Inflammatory macrophage (primary cell): ENCODE results near the gene OR2D3.
"Not testable (repeated sequence)": the region's sequence is repeated elsewhere in the genome, so short reads cannot be mapped to it uniquely, and the experiment has no call there.

Source experiments
- DNase-seq, 2 donors: peaks; one replicate each; pipeline ENCODE4 v3.0.0-alpha.2; 2020 to 2022
- total RNA-seq, 18 experiments: gene quantifications; one replicate each; lab custom pipeline; 2026; ENCODE audit warnings: mixed read lengths in 6 of 18, inconsistent platforms in 2 of 18; lab: John Stamatoyannopoulos, UW

OR2D3 gene
- 0 reads per million in 18 experiments for total RNA-seq

- DNase-seq: no peak
These were observed at the start of gene OR2D3 for GRCh38 chr11:6920702-6921101. Gene OR2D3, plus strand, starts transcription at chr11:6921002. Its CDS starts 0 bp downstream, at chr11:6921002.

GRCh38 chr11:6871278-6871677 is 49.5 kb upstream of the OR2D3 start:
- no peak for DNase-seq

- no peak for DNase-seq
These were observed 45.0 kb upstream of the OR2D3 start for GRCh38 chr11:6875761-6876160.

- no peak for DNase-seq
These were observed 44.5 kb upstream of the OR2D3 start, which contains the start of gene OR10A4 for GRCh38 chr11:6876325-6876724. Gene OR10A4, plus strand, starts transcription at chr11:6876625. Its CDS starts 23 bp downstream, at chr11:6876648.

GRCh38 chr11:6876914-6877313 is 43.9 kb upstream of the OR2D3 start:
- DNase-seq: no peak

- DNase-seq: no peak
These were observed 38.1 kb upstream of the OR2D3 start for GRCh38 chr11:6882751-6883150.

- not testable (repeated sequence) for DNase-seq
These were observed 33.1 kb upstream of the OR2D3 start for GRCh38 chr11:6887711-6888110.

- no peak for DNase-seq
These were observed 32.0 kb upstream of the OR2D3 start for GRCh38 chr11:6888830-6889229.

- DNase-seq: no peak
These were observed 31.0 kb upstream of the OR2D3 start for GRCh38 chr11:6889835-6890234.

- no peak for DNase-seq
These were observed 28.4 kb upstream of the OR2D3 start, which contains the start of gene OR2D2 for GRCh38 chr11:6892400-6892799. Gene OR2D2, minus strand, starts transcription at chr11:6892500. Its CDS starts 0 bp downstream, at chr11:6892500.

- no peak for DNase-seq
These were observed 26.7 kb upstream of the OR2D3 start for GRCh38 chr11:6894097-6894496.

- no peak for DNase-seq
These were observed 25.8 kb upstream of the OR2D3 start for GRCh38 chr11:6895010-6895409.

GRCh38 chr11:6898911-6899310 is 21.9 kb upstream of the OR2D3 start:
- no peak for DNase-seq

- DNase-seq: no peak
These were observed 20.3 kb upstream of the OR2D3 start for GRCh38 chr11:6900327-6900999.

GRCh38 chr11:6904804-6905203 is 16.0 kb upstream of the OR2D3 start:
- not testable (repeated sequence) for DNase-seq

- no peak for DNase-seq
These were observed 9.4 kb upstream of the OR2D3 start for GRCh38 chr11:6911378-6911777.

GRCh38 chr11:6911948-6912347 is 8.9 kb upstream of the OR2D3 start:
- no peak for DNase-seq

GRCh38 chr11:6919698-6920097 is 1.1 kb upstream of the OR2D3 start:
- DNase-seq: no peak

- no peak for DNase-seq
These were observed 4.3 kb downstream of the OR2D3 start for GRCh38 chr11:6925007-6925577.

- no peak for DNase-seq
These were observed 4.9 kb downstream of the OR2D3 start for GRCh38 chr11:6925636-6926207.

GRCh38 chr11:6926208-6927029 is 5.6 kb downstream of the OR2D3 start, which contains the start of gene ZNF215:
Gene ZNF215, plus strand, starts transcription at chr11:6926426. Its CDS starts 5,847 bp downstream, at chr11:6932273.
- peak; percentile 35 to 49 for DNase-seq

- DNase-seq: no peak
These were observed 6.3 kb downstream of the OR2D3 start for GRCh38 chr11:6927030-6927617.

GRCh38 chr11:6928916-6929315 is 8.1 kb downstream of the OR2D3 start:
- DNase-seq: no peak
